ENCODE data around the gene LRRC27. TPM values are rescaled to one million over a fixed set of nuclear protein-coding genes. Genes with fewer than 3 reads are reported as not detected.
A peak's percentile ranks its signal among the peaks of the same experiment; 100 is the strongest.

LRRC27 gene
- total and polyA plus RNA-seq, 10 donors, result 6.1 to 29.9 (median 16.6) TPM

GRCh38 chr10:132368391-132368790, 36.4 kb downstream of the LRRC27 start:
- no peak for TF ChIP-seq POLR2AphosphoS5 (IDR thresholded peaks at IDR 0.05)
- no peak for TF ChIP-seq CTCF (IDR thresholded peaks at IDR 0.05 in 8 of 11, conservative IDR thresholded peaks at IDR 0.05 in 3 of 11)
- no peak for TF ChIP-seq POLR2A (IDR thresholded peaks at IDR 0.05)
- no peak for DNase-seq
- Histone ChIP-seq H3K4me1 (peaks cover 0 to 17% (median 8%) of the 10 kb centered on the region in 6 donors), H3K36me3 (peaks cover 0 to 44% (median 10%) of the 10 kb centered on the region in 6 donors), H3K27me3 (replicated peaks in 1 of 7) (peaks cover 0 to 6% (median 0%) of the 10 kb centered on the region in 7 donors), H3K27ac (no peak overlapping the region), H3K9me3 (peaks cover 0 to 9% (median 0%) of the 10 kb centered on the region in 8 donors), H3K4me3 (no peak overlapping the region)
- 73 to 96% (median 86%) methylated on average over 4 of the region's 4 CpGs for WGBS, 5 donors
- intact Hi-C loops (cut with DNase I; ENCODE audit: low total_unique reads), result no loop called here

GRCh38 chr10:132368881-132369635, 37.1 kb downstream of the LRRC27 start:
- no peak for TF ChIP-seq CTCF (IDR thresholded peaks at IDR 0.05 in 8 of 11, conservative IDR thresholded peaks at IDR 0.05 in 3 of 11)
- no peak for TF ChIP-seq POLR2AphosphoS5 (IDR thresholded peaks at IDR 0.05)
- TF ChIP-seq POLR2A (IDR thresholded peaks at IDR 0.05), result no peak
- Histone ChIP-seq H3K9me3 (peaks cover 0 to 9% (median 0%) of the 10 kb centered on the region in 8 donors), H3K27ac (no peak overlapping the region), H3K4me1 (peaks cover 0 to 17% (median 8%) of the 10 kb centered on the region in 6 donors), H3K4me3 (no peak overlapping the region), H3K36me3 (peaks cover 0 to 38% (median 10%) of the 10 kb centered on the region in 6 donors), H3K27me3 (replicated peaks in 1 of 7) (peaks cover 0 to 6% (median 0%) of the 10 kb centered on the region in 7 donors)
- intact Hi-C loops (cut with DNase I; ENCODE audit: low total_unique reads), result no loop called here
- peak; percentile 10 for DNase-seq
- WGBS, 5 donors, result 75 to 89% (median 81%) methylated on average over 9 of the region's 9 CpGs

GRCh38 chr10:132369636-132370185, 37.7 kb downstream of the LRRC27 start:
- Histone ChIP-seq H3K27me3 (replicated peaks in 1 of 7) (peaks cover 0 to 6% (median 0%) of the 10 kb centered on the region in 7 donors), H3K9me3 (peaks cover 0 to 9% (median 0%) of the 10 kb centered on the region in 8 donors), H3K4me1 (peaks cover 0 to 19% (median 8%) of the 10 kb centered on the region in 6 donors), H3K4me3 (no peak overlapping the region), H3K36me3 (peaks cover 0 to 35% (median 10%) of the 10 kb centered on the region in 6 donors), H3K27ac (no peak overlapping the region)
- WGBS, 5 donors, result 91 to 95% (median 93%) methylated on average over 12 to 13 of the region's 13 CpGs
- intact Hi-C loops (cut with DNase I; ENCODE audit: low total_unique reads), result no loop called here
- peak; percentile 49 for DNase-seq
- no peak for TF ChIP-seq POLR2A (IDR thresholded peaks at IDR 0.05)

GRCh38 chr10:132370426-132371340, 38.7 kb downstream of the LRRC27 start:
- Histone ChIP-seq H3K4me3 (no peak overlapping the region), H3K27ac (peak overlapping the region in 1 of 8 donors; percentile 13), H3K9me3 (peaks cover 0 to 9% (median 0%) of the 10 kb centered on the region in 8 donors), H3K4me1 (peaks cover 0 to 24% (median 10%) of the 10 kb centered on the region in 6 donors), H3K27me3 (replicated peaks in 1 of 7) (peaks cover 0 to 6% (median 0%) of the 10 kb centered on the region in 7 donors), H3K36me3 (peaks cover 0 to 28% (median 10%) of the 10 kb centered on the region in 6 donors)
- DNase-seq, result peak; percentile 64
- TF ChIP-seq POLR2AphosphoS5 (IDR thresholded peaks at IDR 0.05), result no peak
- no peak for TF ChIP-seq CTCF (IDR thresholded peaks at IDR 0.05 in 8 of 11, conservative IDR thresholded peaks at IDR 0.05 in 3 of 11)
- no peak for TF ChIP-seq POLR2A (IDR thresholded peaks at IDR 0.05)
- intact Hi-C loops (cut with DNase I; ENCODE audit: low total_unique reads), result no loop called here
- 94 to 97% (median 96%) methylated on average over 25 to 31 of the region's 31 CpGs for WGBS, 5 donors

All from spleen (tissue), 11 donors.